CD4-positive, alpha-beta T cell treated with Interleukin-2 at 100 ng/mL for 4 hours (primary cell): ENCODE measurements around the gene TRPC4.

Source experiments
- DNase-seq: peaks from one replicate; pipeline ENCODE4 v3.0.0-alpha.2; 2020; ENCODE audit warnings: low spot score

Gene TRPC4

GRCh38 chr13:37869756-37870488 is at the start of gene TRPC4:
TRPC4 (minus strand) TSS chr13:37869772; CDS start chr13:37783333, 86,439 bp downstream.
- DNase-seq: no peak

- no peak for DNase-seq
Measured at GRCh38 chr13:37918751-37919150, 49.2 kb upstream of the TRPC4 start.

GRCh38 chr13:37918116-37918714 is 48.6 kb upstream of the TRPC4 start:
- DNase-seq: no peak

- DNase-seq: no peak
Measured at GRCh38 chr13:37914781-37915391, 45.3 kb upstream of the TRPC4 start.

GRCh38 chr13:37910790-37911189 is 41.2 kb upstream of the TRPC4 start:
- no peak for DNase-seq

GRCh38 chr13:37906880-37907279 is 37.3 kb upstream of the TRPC4 start:
- no peak for DNase-seq

GRCh38 chr13:37905736-37906135 is 36.2 kb upstream of the TRPC4 start:
- no peak for DNase-seq

- no peak for DNase-seq
Measured at GRCh38 chr13:37899753-37900152, 30.2 kb upstream of the TRPC4 start.

- DNase-seq: no peak
Measured at GRCh38 chr13:37893321-37893720, 23.7 kb upstream of the TRPC4 start.

- DNase-seq: no peak
Measured at GRCh38 chr13:37889820-37890219, 20.2 kb upstream of the TRPC4 start.

GRCh38 chr13:37889102-37889501 is 19.5 kb upstream of the TRPC4 start:
- DNase-seq: no peak

GRCh38 chr13:37886879-37887278 is 17.3 kb upstream of the TRPC4 start:
- no peak for DNase-seq

GRCh38 chr13:37884674-37885073 is 15.1 kb upstream of the TRPC4 start:
- DNase-seq: no peak

- no peak for DNase-seq
Measured at GRCh38 chr13:37884026-37884425, 14.5 kb upstream of the TRPC4 start.

GRCh38 chr13:37878921-37879320 is 9.3 kb upstream of the TRPC4 start:
- DNase-seq: no peak

- DNase-seq: no peak
Measured at GRCh38 chr13:37878496-37878895, 8.9 kb upstream of the TRPC4 start.

- DNase-seq: no peak
Measured at GRCh38 chr13:37870895-37871550, 1.5 kb upstream of the TRPC4 start.

GRCh38 chr13:37870489-37870845 is 895 bp upstream of the TRPC4 start:
- DNase-seq: no peak

GRCh38 chr13:37869506-37869755 is 141 bp downstream of the TRPC4 start:
- no peak for DNase-seq

- DNase-seq: no peak
Measured at GRCh38 chr13:37868691-37869505, 674 bp downstream of the TRPC4 start.

- DNase-seq: no peak
Measured at GRCh38 chr13:37863708-37864107, 5.9 kb downstream of the TRPC4 start.

- no peak for DNase-seq
Measured at GRCh38 chr13:37835392-37835791, 34.2 kb downstream of the TRPC4 start.
